H9 (cell line): ENCODE measurements around the gene GPR62. TPM values are rescaled to one million over a fixed set of nuclear protein-coding genes. Genes with fewer than 3 reads are reported as not detected.

ENCODE experiments used
- DNase-seq: peaks from one replicate; pipeline ENCODE4 v3.0.0-alpha.2; 2017
- H2AFZ ChIP-seq: one replicate; pipeline ENCODE4 v1.6.1; 2013; ENCODE audit warnings: mild to moderate bottlenecking, low read length, control low read depth, moderate library complexity
- H2AK5ac ChIP-seq: 2 replicates; pipeline ENCODE4 v1.6.1; 2013; ENCODE audit warnings: low read length, control low read depth, mixed read lengths; ENCODE audit not compliant: insufficient read length
- H2BK120ac ChIP-seq: one replicate; pipeline ENCODE4 v1.6.1; 2013; ENCODE audit warnings: low read depth, mild to moderate bottlenecking, low read length, control low read depth, inconsistent platforms; ENCODE audit not compliant: poor library complexity, severe bottlenecking
- H2BK12ac ChIP-seq: 2 replicates; pipeline ENCODE4 v1.6.1; 2013; ENCODE audit warnings: low read length, control low read depth, mixed read lengths, low read depth; ENCODE audit not compliant: insufficient read length
- H2BK15ac ChIP-seq: 2 replicates; pipeline ENCODE4 v1.6.1; 2013; ENCODE audit warnings: low read depth, low read length, control low read depth
- H2BK20ac ChIP-seq: one replicate; pipeline ENCODE4 v1.6.1; 2013; ENCODE audit warnings: low read depth, mild to moderate bottlenecking, low read length, control low read depth, inconsistent platforms; ENCODE audit not compliant: poor library complexity, severe bottlenecking
- H2BK5ac ChIP-seq: 2 replicates; pipeline ENCODE4 v1.6.1; 2013; ENCODE audit warnings: low read length, control low read depth, mixed read lengths; ENCODE audit not compliant: insufficient read length
- H3K14ac ChIP-seq: 2 replicates; pipeline ENCODE4 v1.6.1; 2013; ENCODE audit warnings: low read length, control low read depth; ENCODE audit not compliant: insufficient read depth
- H3K18ac ChIP-seq: 2 replicates; pipeline ENCODE4 v1.6.1; 2013; ENCODE audit warnings: low read depth, mild to moderate bottlenecking, mixed read lengths, low read length, control low read depth; ENCODE audit not compliant: insufficient read length
- H3K23ac ChIP-seq: 2 replicates; pipeline ENCODE4 v1.6.1; 2013; ENCODE audit warnings: low read length, control low read depth, mixed read lengths, low read depth; ENCODE audit not compliant: insufficient read length
- H3K23me2 ChIP-seq: 2 replicates; pipeline ENCODE4 v1.6.1; 2013; ENCODE audit warnings: low read depth, mild to moderate bottlenecking, mixed read lengths, low read length, control low read depth; ENCODE audit not compliant: insufficient read length, poor library complexity, severe bottlenecking
- H3K27ac ChIP-seq: 2 replicates; pipeline ENCODE4 v1.5.1; 2013; ENCODE audit warnings: low read length, control low read depth, mixed read lengths, low read depth; ENCODE audit not compliant: insufficient read length
- H3K27me3 ChIP-seq: 2 replicates; pipeline ENCODE4 v1.6.1; 2013; ENCODE audit warnings: low read length, control low read depth, inconsistent platforms; ENCODE audit not compliant: insufficient read depth
- H3K4ac ChIP-seq: 2 replicates; pipeline ENCODE4 v1.6.1; 2013; ENCODE audit warnings: low read depth, mild to moderate bottlenecking, control low read depth, inconsistent platforms, low read length, moderate library complexity
- H3K4me1 ChIP-seq: 2 replicates; pipeline ENCODE4 v1.6.1; 2013; ENCODE audit warnings: low read length, control low read depth, inconsistent platforms; ENCODE audit not compliant: insufficient read depth
- H3K4me2 ChIP-seq: 2 replicates; pipeline ENCODE4 v1.6.1; 2013; ENCODE audit warnings: low read length, control low read depth, mixed read lengths; ENCODE audit not compliant: insufficient read length, insufficient read depth
- H3K56ac ChIP-seq: 2 replicates; pipeline ENCODE4 v1.6.1; 2013; ENCODE audit warnings: low read depth, mild to moderate bottlenecking, mixed read lengths, low read length, control low read depth; ENCODE audit not compliant: insufficient read length
- H3K79me1 ChIP-seq: 2 replicates; pipeline ENCODE4 v1.6.1; 2013; ENCODE audit warnings: low read depth, mild to moderate bottlenecking, moderate library complexity, low read length, control low read depth, inconsistent platforms; ENCODE audit not compliant: insufficient read depth, poor library complexity, severe bottlenecking
- H3K79me2 ChIP-seq: 2 replicates; pipeline ENCODE4 v1.6.1; 2013; ENCODE audit warnings: low read length, control low read depth, inconsistent platforms; ENCODE audit not compliant: insufficient read depth
- H3K9ac ChIP-seq: 2 replicates; pipeline ENCODE4 v1.6.1; 2013; ENCODE audit warnings: low read length, control low read depth, mixed read lengths; ENCODE audit not compliant: insufficient read length; ENCODE audit errors: extremely low read depth
- H3K9me3 ChIP-seq: one replicate; pipeline ENCODE4 v1.6.1; 2013; ENCODE audit warnings: low read depth, low read length, inconsistent platforms; ENCODE audit not compliant: control insufficient read depth
- H3T11ph ChIP-seq: one replicate; pipeline ENCODE4 v1.6.1; 2013; ENCODE audit warnings: mild to moderate bottlenecking, low read length, control low read depth, inconsistent platforms
- H4K20me1 ChIP-seq: one replicate; pipeline ENCODE4 v1.6.1; 2013; ENCODE audit not compliant: control insufficient read depth, insufficient read length, insufficient read depth
- H4K5ac ChIP-seq: 2 replicates; pipeline ENCODE4 v1.6.1; 2013; ENCODE audit warnings: low read depth, mild to moderate bottlenecking, mixed read lengths, low read length, control low read depth; ENCODE audit not compliant: insufficient read length
- H4K8ac ChIP-seq: replicated peaks from 2 replicates; pipeline ENCODE4 v1.6.1; 2013; ENCODE audit warnings: low read length, control low read depth, mixed read lengths, low read depth; ENCODE audit not compliant: insufficient read length
- H4K91ac ChIP-seq: 2 replicates; pipeline ENCODE4 v1.6.1; 2013; ENCODE audit warnings: low read depth, mild to moderate bottlenecking, moderate library complexity, mixed read lengths, low read length, control low read depth; ENCODE audit not compliant: insufficient read length
- H3K27ac Mint-ChIP-seq, 3 experiments: 2 replicates in 2 of 3; 3 replicates in 1 of 3; pipeline ENCODE4 v1.8.0; 2020 to 2021; ENCODE audit warnings: mixed read lengths in 3 of 3, mild to moderate bottlenecking in 1 of 3, moderate library complexity in 1 of 3
- H3K27me3 Mint-ChIP-seq: 2 replicates; pipeline ENCODE4 v1.8.0; 2021; ENCODE audit warnings: low read depth, mild to moderate bottlenecking, moderate library complexity, mixed read lengths
- H3K36me3 Mint-ChIP-seq, 3 experiments: 2 replicates in 2 of 3; 3 replicates in 1 of 3; pipeline ENCODE4 v1.8.0; 2020 to 2021; ENCODE audit warnings: low read depth in 3 of 3, mixed read lengths in 3 of 3; ENCODE audit not compliant: insufficient read depth in 1 of 3
- H3K4me1 Mint-ChIP-seq, 2 experiments: 2 replicates each; pipeline ENCODE4 v1.8.0; 2020; ENCODE audit warnings: mixed read lengths in 2 of 2
- H3K4me3 Mint-ChIP-seq, 2 experiments: 2 replicates in 1 of 2; 3 replicates in 1 of 2; pipeline ENCODE4 v1.8.0; 2020 to 2021; ENCODE audit warnings: mild to moderate bottlenecking in 2 of 2, mixed read lengths in 2 of 2, moderate library complexity in 1 of 2
- H3K9me3 Mint-ChIP-seq, 2 experiments: 2 replicates in 1 of 2; 3 replicates in 1 of 2; pipeline ENCODE4 v1.8.0; 2020; ENCODE audit warnings: mild to moderate bottlenecking in 2 of 2, mixed read lengths in 2 of 2, moderate library complexity in 1 of 2
- CTCF ChIP-seq: fragments of 200-600 bp; sonication (generic); conservative IDR thresholded peaks from 3 replicates; pipeline ENCODE4 v1.8.0; 2021; ENCODE audit warnings: antibody characterized with exemption, mild to moderate bottlenecking
- WGBS: extraction: QIAGEN DNeasy Blood & Tissue Kit; methylation state at CpG from one replicate; pipeline ENCODE4 v1.1.7; 2013; ENCODE audit warnings: missing lambda C conversion rate, low lambda C conversion rate, mixed read lengths; ENCODE audit not compliant: insufficient read length; ENCODE audit errors: extremely low coverage; 5-methylcytosine and 5-hydroxymethylcytosine counted together
- total RNA-seq: library from RNA; stranded (reverse); gene quantifications from 2 replicates; pipeline ENCODE4 v1.2.1, GENCODE V29; 2021

Gene GPR62
- total RNA-seq, 1 experiment from 2014 or later, result 0.13 TPM

DNA sequence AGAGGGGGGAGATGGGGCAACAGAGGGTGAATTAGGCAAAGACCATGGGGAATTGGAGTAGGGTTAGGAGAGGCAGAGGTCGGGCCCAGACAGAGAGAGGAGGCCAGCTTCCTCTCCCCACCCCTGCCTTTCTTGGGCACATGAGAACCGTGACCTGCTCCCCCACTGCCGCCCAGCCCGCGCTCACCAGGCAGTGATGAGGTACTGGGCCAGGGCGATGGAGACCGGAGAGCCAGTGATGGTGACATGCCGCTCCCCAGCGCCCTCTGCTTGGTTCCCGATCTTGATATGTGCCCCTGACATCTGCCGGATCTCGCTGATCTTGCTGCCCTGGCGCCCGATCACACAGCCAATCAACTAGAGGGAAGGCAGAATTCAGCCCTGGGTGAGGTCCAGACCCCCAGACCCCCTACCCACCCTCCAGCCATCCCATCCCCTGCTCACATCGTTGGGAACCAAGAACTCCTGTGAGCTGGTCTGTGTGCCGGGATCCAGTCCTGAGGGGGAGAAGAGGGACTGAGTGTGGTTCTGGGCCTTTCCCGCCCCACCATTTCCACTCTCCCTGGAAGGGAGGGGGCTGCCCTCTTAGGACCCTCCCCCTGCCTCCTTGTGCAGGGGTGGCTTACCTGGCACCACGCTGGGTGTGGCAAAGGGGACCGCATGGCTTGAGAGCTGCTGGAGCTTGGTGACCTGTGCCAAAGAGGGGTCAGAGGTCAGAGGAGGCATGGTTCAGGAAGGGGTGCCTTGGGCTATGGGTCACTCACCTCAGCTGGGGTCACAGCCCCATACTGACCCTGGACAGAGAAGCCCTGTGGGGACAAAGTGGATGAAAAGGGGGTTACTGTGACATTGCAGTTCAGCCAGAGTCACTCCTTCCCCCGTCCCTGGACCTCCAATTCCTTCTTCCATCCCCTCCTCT is 3.7 kb downstream of the GPR62 start:
- Histone ChIP-seq H2BK15ac (no peak overlapping the region), H3K23ac (no peak overlapping the region), H3K23me2 (no peaks in the 10 kb centered on the region), H2BK5ac (no peak overlapping the region), H2BK12ac (no peak overlapping the region), H3K27ac (no peak overlapping the region), H3K9me3 (no peaks in the 10 kb centered on the region), H3K56ac (no peak overlapping the region), H3K79me2 (no peaks in the 10 kb centered on the region), H3K18ac (no peak overlapping the region), H3K9ac (no peak overlapping the region), H3K14ac (no peak overlapping the region), H2BK120ac (no peak overlapping the region), H4K5ac (no peak overlapping the region), H3T11ph (no peak overlapping the region), H3K4me1 (no peaks in the 10 kb centered on the region), H2AFZ (no peak overlapping the region), H3K79me1 (no peaks in the 10 kb centered on the region), H4K20me1 (no peaks in the 10 kb centered on the region), H2AK5ac (no peak overlapping the region), H4K91ac (no peak overlapping the region), H2BK20ac (no peak overlapping the region), H3K4ac (no peak overlapping the region), H3K4me2 (no peak overlapping the region), H3K27me3 (peaks cover 16% of the 10 kb centered on the region), H4K8ac (no peak overlapping the region)
- H3K9me3 Mint-ChIP-seq, result no peaks in the 10 kb centered on the region
- no peak for DNase-seq
- H3K36me3 Mint-ChIP-seq, result no peaks in the 10 kb centered on the region
- TF ChIP-seq CTCF, result no peak
- no peak overlapping the region for H3K4me3 Mint-ChIP-seq
- peaks cover 66% of the 10 kb centered on the region for H3K27me3 Mint-ChIP-seq
- peak overlapping the region in 1 of 3 experiments; percentile 35; a peak in 1 of 7 replicates for H3K27ac Mint-ChIP-seq
- H3K4me1 Mint-ChIP-seq, result peaks cover 18 to 33% of the 10 kb centered on the region in 2 experiments
- WGBS, result no CpG with 5 or more reads among the region's 20 CpGs
